Neutrophil (primary cell): ENCODE measurements around the gene RBM18.

Source experiments
- H3K27ac ChIP-seq: fragments of 200-600 bp; sonication (generic); 2 replicates; pipeline ENCODE4 v1.5.1; 2016; ENCODE audit warnings: mild to moderate bottlenecking, moderate library complexity
- H3K27me3 ChIP-seq: fragments of 200-600 bp; sonication (generic); 2 replicates; pipeline ENCODE4 v1.6.0; 2016; ENCODE audit warnings: mild to moderate bottlenecking
- H3K36me3 ChIP-seq: fragments of 200-600 bp; sonication (generic); 2 replicates; pipeline ENCODE4 v1.5.1; 2017
- H3K4me1 ChIP-seq, 2 experiments: fragments of 200-600 bp in 1 of 2; sonication (generic) in 1 of 2; 1 replicate in 1 of 2; 2 replicates in 1 of 2; pipeline versions ENCODE4 v1.5.1 to v1.6.1; 2013 to 2016; ENCODE audit warnings: low read depth in 1 of 2, low read length in 1 of 2, mild to moderate bottlenecking in 1 of 2, moderate library complexity in 1 of 2; ENCODE audit not compliant: control insufficient read depth in 1 of 2, insufficient read depth in 1 of 2
- H3K4me3 ChIP-seq, 2 experiments: fragments of 200-600 bp in 1 of 2; sonication (generic) in 1 of 2; 1 replicate in 1 of 2; 2 replicates in 1 of 2; pipeline ENCODE4 v1.5.1; 2013 to 2016; ENCODE audit warnings: low read depth in 1 of 2, low read length in 1 of 2, mild to moderate bottlenecking in 1 of 2, moderate library complexity in 1 of 2
- H3K9me3 ChIP-seq: fragments of 200-600 bp; sonication (generic); 2 replicates; pipeline ENCODE4 v1.5.1; 2016
- TF ChIP-seq, protein P1 (sequence below): fragments of 200-600 bp; sonication (generic); IDR thresholded peaks from 2 replicates; pipeline ENCODE4 v1.5.1; 2016; ENCODE audit warnings: antibody characterized with exemption

The RBM18 gene

DNA sequence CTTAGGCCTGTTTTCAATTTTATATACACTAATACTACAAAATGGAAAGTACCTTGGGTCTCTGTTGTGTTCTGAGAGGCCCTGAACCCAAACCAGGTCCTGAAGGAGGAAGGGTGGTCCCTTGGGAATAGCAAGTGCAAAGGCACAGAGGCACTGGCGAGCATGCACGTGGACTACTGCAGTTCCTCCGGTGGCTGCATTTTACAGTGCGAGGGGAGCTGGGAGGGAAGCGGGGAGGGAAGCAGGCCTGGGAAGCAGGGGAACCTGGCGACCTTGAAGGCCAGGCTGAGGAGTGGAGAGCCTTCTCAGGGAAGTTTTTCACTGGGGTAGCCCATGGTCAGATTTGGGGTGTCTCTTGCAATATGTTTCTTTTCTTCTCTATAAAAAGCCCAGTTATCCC is 71.0 kb downstream of the RBM18 start:
- no peaks in the 10 kb centered on the region for H3K4me1 ChIP-seq
- H3K36me3 ChIP-seq, result no peaks in the 10 kb centered on the region
- peaks cover 7% of the 10 kb centered on the region for H3K27me3 ChIP-seq
- H3K9me3 ChIP-seq, result no peaks in the 10 kb centered on the region
- H3K27ac ChIP-seq, result no peak overlapping the region
- no peak overlapping the region for H3K4me3 ChIP-seq
- TF ChIP-seq, protein P1, sequence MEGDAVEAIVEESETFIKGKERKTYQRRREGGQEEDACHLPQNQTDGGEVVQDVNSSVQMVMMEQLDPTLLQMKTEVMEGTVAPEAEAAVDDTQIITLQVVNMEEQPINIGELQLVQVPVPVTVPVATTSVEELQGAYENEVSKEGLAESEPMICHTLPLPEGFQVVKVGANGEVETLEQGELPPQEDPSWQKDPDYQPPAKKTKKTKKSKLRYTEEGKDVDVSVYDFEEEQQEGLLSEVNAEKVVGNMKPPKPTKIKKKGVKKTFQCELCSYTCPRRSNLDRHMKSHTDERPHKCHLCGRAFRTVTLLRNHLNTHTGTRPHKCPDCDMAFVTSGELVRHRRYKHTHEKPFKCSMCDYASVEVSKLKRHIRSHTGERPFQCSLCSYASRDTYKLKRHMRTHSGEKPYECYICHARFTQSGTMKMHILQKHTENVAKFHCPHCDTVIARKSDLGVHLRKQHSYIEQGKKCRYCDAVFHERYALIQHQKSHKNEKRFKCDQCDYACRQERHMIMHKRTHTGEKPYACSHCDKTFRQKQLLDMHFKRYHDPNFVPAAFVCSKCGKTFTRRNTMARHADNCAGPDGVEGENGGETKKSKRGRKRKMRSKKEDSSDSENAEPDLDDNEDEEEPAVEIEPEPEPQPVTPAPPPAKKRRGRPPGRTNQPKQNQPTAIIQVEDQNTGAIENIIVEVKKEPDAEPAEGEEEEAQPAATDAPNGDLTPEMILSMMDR, result no peak

DNA sequence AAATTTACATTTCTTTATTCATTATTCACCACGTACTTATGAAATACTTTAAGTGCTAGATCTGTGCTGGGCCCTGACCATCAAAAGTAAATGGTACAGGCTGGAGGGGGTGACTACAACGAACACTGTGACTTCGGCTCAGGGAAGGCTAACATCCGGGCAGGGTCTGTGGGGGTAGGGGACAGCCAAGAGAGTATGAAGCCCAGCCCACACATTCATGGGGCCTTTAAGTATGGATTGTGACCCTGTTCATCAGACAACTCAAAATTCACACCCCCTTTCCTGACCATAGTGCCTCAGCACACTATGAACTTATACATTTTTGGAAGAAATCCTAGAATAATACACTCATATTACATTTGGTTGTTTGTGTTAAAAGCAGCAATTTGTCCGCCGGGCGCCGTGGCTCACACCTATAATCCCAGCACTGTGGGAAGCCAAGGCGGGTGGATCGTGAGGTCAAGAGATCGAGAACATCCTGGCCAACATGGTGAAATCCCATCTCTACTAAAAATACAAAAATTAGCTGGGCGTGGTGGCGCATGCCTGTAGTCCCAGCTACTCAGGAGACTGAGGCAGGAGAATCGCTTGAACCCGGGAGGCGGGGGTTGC is 71.6 kb downstream of the RBM18 start:
- Histone ChIP-seq H3K9me3 (no peaks in the 10 kb centered on the region), H3K27ac (no peak overlapping the region), H3K4me3 (no peak overlapping the region), H3K27me3 (peaks cover 7% of the 10 kb centered on the region), H3K36me3 (no peaks in the 10 kb centered on the region), H3K4me1 (no peaks in the 10 kb centered on the region)
- TF ChIP-seq, protein P1, result no peak

DNA sequence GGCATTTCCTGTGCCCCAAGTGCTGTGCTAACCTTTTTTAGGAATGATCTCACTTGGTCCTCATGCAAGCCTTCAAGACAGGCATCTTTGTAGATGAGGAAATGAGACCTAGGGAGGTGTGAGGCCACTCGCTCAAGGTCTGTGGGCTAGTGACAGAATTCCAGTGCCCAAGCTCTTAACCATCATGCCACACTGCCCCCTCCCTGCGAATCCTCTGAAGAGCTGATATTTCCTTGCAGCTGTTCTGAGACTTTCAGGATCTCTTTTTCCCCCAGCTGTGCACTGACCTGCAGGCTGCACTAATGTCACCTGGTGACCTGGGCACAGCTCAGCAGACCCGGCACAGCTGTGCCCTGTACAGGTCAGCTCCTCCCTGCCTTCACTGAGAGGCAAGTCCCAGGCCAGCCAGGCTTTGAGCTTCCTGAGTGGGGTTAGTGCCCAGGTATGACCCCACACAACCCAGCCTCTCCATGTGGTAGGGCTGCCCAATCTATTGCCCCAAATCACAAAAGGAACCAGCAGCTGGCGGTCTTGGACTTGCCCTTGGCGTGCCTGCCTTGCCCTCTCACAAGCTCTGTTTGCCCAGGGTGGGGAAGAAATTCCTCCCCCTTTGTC is 72.3 kb downstream of the RBM18 start:
- Histone ChIP-seq H3K27me3 (peaks cover 5% of the 10 kb centered on the region), H3K4me1 (no peaks in the 10 kb centered on the region), H3K4me3 (no peak overlapping the region), H3K36me3 (no peaks in the 10 kb centered on the region), H3K9me3 (no peaks in the 10 kb centered on the region), H3K27ac (no peak overlapping the region)
- TF ChIP-seq, protein P1, result no peak

DNA sequence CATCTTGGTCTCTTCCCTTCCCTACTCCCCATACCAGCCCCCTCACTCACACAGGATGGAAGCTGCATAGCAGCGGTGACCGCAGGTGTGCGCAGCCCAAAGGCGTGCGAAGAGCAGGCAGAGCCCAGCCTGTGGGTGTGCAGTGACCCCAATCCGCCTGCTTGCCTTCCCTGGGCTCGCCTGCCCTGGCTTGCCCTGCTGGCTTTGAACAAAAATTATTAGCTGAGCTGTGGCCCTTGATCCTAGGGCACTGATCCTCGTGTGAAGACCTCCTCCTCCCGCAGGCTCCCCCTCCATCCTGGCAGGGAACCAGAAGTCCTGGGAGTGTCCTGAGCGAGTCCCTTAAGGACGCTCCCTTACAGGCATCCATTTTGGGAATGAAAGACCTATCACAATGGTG is 73.1 kb downstream of the RBM18 start:
- Histone ChIP-seq H3K4me3 (no peak overlapping the region), H3K27me3 (no peaks in the 10 kb centered on the region), H3K27ac (no peak overlapping the region), H3K36me3 (no peaks in the 10 kb centered on the region), H3K9me3 (no peaks in the 10 kb centered on the region), H3K4me1 (no peaks in the 10 kb centered on the region)
- TF ChIP-seq, protein P1, result no peak

DNA sequence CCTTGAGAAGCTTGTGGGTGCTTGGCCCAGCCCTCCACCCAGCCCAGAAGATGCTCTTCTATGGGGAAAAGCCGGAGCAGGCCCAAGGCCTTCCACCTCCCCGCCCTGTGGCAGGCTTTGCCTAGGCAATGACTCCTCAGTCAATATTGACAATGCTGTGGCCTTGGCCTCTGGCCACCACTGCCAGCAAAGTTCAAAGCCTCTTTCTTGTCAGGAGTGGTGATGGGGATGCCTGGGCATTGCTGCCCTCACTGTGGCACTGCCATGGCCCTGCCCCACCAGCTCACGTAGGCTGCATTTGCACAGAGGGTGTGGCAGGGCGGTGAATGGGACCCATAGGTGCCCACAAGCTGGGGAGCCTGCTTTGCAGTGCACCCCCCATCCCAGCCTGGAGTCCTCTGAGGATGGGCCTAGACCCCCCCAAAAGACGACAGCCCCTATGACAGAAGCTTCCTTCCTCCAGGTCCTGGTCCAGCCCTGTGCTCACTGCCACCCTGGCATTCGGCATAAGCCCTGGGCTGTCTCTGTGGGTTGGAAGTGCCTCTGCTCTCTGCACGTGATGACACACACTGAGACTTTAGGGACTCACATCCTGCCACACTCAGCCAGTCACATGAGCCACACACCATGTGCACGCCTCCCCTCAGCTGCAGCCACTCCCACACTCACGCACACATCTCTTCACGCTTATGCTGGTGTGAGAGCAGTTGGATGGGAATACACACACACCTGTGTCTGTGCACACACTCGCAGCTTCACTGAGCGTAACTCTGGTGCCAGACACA is 73.9 kb downstream of the RBM18 start:
- no peak overlapping the region for H3K27ac ChIP-seq
- H3K4me1 ChIP-seq, result no peaks in the 10 kb centered on the region
- no peaks in the 10 kb centered on the region for H3K27me3 ChIP-seq
- H3K36me3 ChIP-seq, result no peaks in the 10 kb centered on the region
- H3K4me3 ChIP-seq, result no peak overlapping the region
- TF ChIP-seq, protein P1, result no peak
- no peaks in the 10 kb centered on the region for H3K9me3 ChIP-seq
